ENCODE measurements around the gene PLCH1.

DNA sequence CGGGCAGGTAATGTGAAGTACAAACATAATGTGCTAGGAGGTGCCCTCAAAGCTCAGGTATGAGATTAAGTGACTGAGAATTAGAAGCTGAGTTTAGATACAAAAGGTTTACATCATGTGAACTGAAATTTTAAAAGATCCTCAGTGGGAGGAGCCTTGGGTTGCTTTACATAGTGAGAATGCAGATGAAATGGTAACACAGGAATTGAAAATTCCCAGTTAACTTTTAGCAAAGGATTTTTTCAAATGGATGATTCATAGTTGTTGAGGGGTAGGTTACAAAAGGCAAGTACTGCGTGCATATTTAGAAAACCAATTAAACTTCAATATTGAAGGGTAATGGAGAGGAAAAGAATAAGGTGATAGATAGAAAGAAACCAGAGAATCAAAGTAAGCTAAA is 157.3 kb downstream of the PLCH1 start:
- TF ChIP-seq CTCF (conservative IDR thresholded peaks at IDR 0.05) (no peak), ZFX (IDR thresholded peaks at IDR 0.05) (no peak)

Measured in C4-2B (cell line).